ENCODE data around the gene MBL2.

DNA sequence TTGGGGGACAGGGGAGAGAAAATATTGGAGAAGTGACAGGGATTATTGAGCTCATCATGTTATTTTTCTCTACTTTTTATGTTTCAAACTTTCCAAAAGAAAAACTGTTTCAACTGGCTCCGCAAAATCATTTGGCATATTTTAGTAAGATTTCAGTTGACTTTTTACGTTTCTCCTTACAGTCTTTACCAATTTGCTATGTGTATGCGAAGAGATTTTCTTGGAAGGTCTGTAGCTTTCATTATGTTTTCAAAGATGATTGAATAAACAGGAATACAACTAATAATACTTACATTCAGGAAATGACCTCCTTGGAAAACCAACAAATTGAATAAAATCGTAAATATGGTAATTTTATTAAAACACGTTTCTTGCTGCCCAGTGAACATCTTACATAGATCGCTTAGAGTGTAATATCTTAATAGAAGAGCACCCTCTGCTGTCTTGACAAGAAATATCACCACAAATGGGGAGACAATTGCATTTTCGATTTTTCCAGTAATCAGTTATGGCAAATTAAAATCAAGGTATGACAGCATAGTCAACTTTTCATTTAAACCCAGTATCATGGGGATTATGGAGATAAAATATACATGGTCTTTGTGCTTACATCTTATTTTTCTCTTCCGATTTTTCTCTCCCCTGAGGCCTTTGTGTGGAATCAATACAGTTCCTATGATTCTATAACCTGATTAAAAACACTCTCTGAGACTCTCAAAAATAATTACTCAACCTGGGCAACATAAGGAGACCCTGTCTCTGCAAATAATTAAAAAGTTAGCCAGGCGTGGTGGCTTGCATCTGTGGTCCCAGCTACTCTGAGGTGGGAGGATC lies 43.1 kb downstream of the MBL2 start:
- TF ChIP-seq, protein P1, sequence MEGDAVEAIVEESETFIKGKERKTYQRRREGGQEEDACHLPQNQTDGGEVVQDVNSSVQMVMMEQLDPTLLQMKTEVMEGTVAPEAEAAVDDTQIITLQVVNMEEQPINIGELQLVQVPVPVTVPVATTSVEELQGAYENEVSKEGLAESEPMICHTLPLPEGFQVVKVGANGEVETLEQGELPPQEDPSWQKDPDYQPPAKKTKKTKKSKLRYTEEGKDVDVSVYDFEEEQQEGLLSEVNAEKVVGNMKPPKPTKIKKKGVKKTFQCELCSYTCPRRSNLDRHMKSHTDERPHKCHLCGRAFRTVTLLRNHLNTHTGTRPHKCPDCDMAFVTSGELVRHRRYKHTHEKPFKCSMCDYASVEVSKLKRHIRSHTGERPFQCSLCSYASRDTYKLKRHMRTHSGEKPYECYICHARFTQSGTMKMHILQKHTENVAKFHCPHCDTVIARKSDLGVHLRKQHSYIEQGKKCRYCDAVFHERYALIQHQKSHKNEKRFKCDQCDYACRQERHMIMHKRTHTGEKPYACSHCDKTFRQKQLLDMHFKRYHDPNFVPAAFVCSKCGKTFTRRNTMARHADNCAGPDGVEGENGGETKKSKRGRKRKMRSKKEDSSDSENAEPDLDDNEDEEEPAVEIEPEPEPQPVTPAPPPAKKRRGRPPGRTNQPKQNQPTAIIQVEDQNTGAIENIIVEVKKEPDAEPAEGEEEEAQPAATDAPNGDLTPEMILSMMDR (IDR thresholded peaks at IDR 0.05) = peak; percentile 39
- no peak for TF ChIP-seq EZH2 (IDR thresholded peaks at IDR 0.05; ENCODE audit: borderline replicate concordance, insufficient read depth, low read depth, low read length, poor library complexity, severe bottlenecking)

Data from B cell (primary cell).